ENCODE results near the gene YPEL1. TPM values are rescaled to one million over a fixed set of nuclear protein-coding genes. Genes with fewer than 3 reads are reported as not detected.
A peak's percentile ranks its signal among the peaks of the same experiment; 100 is the strongest.
"Not testable (repeated sequence)": the region's sequence is repeated elsewhere in the genome, so short reads cannot be mapped to it uniquely, and the experiment has no call there.

Gene YPEL1
- total RNA-seq, 2 donors from 2014 or later, result 2.5 to 4.4 TPM

DNA sequence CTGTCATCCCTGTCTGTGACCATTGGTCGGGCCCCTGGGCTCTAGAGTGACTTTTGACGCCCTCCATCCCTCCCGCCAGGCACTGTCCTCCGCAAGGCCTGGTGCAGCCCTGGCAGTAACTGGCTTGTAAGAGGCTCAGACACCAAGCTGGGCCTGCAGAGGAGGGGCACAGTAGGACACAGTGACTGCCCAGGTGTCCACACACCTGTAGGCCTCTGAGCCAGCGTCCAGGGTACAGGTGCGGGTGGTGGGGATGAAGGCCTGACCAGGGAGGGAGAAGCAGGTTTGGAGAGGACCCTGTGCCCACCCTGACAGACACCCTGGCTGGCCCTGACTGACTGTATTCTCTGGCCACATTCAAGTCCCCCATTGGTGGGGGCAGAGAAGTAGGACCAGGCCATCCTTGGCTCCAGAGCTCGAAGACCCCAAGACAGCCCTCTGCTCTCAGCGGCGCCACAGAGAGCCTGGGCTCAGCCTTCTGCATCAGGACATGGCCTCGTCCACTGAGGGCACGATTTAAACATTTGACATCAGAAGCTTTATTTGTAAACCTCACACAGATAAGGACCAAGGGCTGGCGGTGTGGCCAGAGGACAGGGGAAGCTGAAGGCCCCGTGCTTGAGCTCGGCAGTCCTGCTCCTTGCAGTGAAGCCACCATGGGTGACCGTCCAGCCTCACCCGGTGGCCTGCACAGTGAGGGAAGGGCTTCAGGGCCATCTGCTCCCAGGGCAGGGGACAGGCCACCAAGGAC, 38.4 kb downstream of the YPEL1 start:
- no peak for DNase-seq
- Mint-ChIP-seq H3K9me3 (no peaks in the 10 kb centered on the region), H3K27me3 (ENCODE audit: low read depth) (no peaks in the 10 kb centered on the region), H3K4me1 (ENCODE audit: low read depth) (no peaks in the 10 kb centered on the region), H3K36me3 (ENCODE audit: insufficient read depth in 2 of 2) (peaks cover 0 to 4% of the 10 kb centered on the region in 2 donors), H3K27ac (no peak overlapping the region), H3K4me3 (no peak overlapping the region)
- ATAC-seq (replicated peaks in 1 of 2), result no peak

DNA sequence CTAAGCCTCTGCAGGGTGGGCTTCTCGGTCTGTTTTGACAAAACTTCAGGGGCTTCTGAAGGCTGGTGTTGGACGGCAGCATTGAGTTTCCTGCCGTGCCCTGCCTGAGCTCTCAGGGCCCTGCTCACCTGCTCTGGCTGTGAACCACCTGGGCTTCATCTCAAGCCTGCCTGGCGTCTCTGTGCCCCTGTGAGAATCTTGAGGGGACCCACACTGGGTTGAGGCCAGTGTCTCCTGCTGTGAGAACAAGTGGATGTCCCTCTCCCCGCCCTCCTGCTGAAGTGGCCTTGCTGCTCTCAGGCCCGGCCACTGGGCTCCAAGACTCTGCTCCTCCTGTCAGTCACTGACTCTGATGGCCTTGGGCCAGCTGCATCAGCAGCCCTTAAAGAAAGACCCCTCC, 39.5 kb downstream of the YPEL1 start:
- DNase-seq (no peak), ATAC-seq (replicated peaks in 1 of 2) (no peak)
- Mint-ChIP-seq H3K27ac (peak overlapping the region; percentile 65), H3K4me1 (ENCODE audit: low read depth) (no peaks in the 10 kb centered on the region), H3K36me3 (ENCODE audit: insufficient read depth in 2 of 2) (peaks cover 0 to 7% of the 10 kb centered on the region in 2 donors), H3K9me3 (no peaks in the 10 kb centered on the region), H3K4me3 (no peak overlapping the region), H3K27me3 (ENCODE audit: low read depth) (no peaks in the 10 kb centered on the region)

DNA sequence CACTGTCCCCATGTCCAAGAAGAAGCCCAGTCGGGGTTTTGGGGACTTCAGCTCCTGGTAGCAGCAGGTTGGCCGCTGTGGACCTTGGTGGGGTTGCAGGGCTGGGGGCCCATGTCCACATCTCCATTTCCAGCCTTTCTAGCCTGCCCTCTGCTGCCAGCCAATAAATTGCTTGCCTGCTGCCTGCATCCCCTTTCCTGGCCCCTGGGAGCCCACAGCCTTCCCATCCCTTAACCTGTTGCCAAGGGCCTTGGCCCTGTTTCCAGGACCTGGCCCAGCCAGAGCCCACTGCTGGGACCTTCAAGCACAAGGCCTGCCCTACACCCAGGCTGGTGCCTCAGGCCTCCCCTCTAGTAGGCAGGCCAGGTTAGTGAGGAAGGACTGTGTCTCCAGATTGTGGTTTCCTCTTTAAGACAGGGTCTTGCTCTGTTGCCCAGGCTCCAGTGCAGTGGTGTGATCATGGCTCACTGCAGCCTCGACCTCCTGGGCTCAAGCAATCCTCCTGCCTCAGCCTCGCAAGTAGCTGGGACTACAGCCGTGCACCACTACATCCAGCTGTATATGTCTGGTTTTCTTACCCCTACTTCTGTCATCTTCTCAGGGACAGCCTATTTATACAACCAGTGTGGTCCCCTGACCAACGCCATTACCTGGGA, 40.0 kb downstream of the YPEL1 start:
- ATAC-seq (replicated peaks in 1 of 2) (no peak), DNase-seq (no peak)
- Mint-ChIP-seq H3K27ac (peak overlapping the region; percentile 65), H3K4me1 (ENCODE audit: low read depth) (peaks cover 3% of the 10 kb centered on the region), H3K4me3 (no peak overlapping the region), H3K27me3 (ENCODE audit: low read depth) (no peaks in the 10 kb centered on the region), H3K9me3 (no peaks in the 10 kb centered on the region), H3K36me3 (ENCODE audit: insufficient read depth in 2 of 2) (peaks cover 0 to 7% of the 10 kb centered on the region in 2 donors)

DNA sequence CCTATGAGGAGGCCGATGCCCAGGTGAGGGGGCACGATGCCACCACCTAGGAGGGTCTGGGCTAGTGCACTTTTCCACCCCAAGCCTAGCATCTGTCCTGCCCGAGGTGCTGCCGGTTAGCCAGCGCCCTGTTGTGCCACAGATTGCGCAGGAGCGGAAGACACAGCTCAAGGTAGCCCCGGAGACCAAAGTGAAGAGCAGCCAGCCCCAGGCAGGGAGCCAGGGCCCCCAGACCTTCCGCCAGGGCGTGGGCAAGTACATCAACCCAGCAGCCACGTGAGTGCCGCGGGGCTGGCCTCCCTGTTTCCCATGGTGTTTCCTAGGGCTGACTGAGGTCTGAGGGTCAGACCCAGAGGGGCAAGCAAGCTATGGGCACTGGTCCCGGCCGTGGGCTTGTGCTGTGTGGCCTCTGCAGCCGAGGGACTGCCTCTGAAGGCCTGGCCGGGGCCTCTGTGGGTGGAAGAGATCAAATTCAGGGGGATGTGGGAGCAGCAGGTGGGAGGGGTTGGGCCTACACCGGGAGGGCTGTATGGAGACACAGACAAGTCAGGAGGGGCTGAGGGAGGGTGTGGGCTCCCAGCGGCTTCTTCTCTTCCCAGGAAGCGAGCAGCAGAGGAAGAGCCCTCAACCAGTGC, 40.7 kb downstream of the YPEL1 start:
- H3K27ac Mint-ChIP-seq, result no peak overlapping the region
- no peaks in the 10 kb centered on the region for H3K9me3 Mint-ChIP-seq
- ATAC-seq (replicated peaks in 1 of 2) (no peak), DNase-seq (no peak)
- H3K36me3 Mint-ChIP-seq (ENCODE audit: insufficient read depth in 2 of 2), result peaks cover 0 to 7% of the 10 kb centered on the region in 2 donors
- peaks cover 10% of the 10 kb centered on the region for H3K4me1 Mint-ChIP-seq (ENCODE audit: low read depth)
- H3K4me3 Mint-ChIP-seq, result no peak overlapping the region
- H3K27me3 Mint-ChIP-seq (ENCODE audit: low read depth), result no peaks in the 10 kb centered on the region

DNA sequence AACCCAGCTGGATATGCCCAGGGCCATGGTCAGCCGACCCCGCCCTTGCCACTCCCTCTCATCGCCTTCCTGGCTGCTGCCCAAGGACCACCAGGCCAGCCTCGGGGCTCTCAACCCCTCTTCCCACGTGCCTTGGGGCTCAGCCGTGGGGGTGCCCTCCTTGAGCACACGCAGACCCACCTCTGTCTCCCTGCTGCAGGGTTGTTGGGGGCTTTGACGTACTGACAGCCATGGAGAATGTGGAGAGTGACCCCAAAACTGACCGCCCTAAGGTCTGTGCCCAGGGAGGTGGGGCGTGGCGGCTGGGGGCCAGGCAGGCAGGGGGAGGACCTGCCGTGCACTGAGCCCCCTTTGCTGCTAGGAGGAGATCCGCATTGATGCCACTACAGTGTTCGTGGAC, 41.2 kb downstream of the YPEL1 start:
- Mint-ChIP-seq H3K27me3 (ENCODE audit: low read depth) (no peaks in the 10 kb centered on the region), H3K9me3 (no peaks in the 10 kb centered on the region), H3K4me1 (ENCODE audit: low read depth) (peaks cover 15% of the 10 kb centered on the region), H3K4me3 (no peak overlapping the region), H3K36me3 (ENCODE audit: insufficient read depth in 2 of 2) (peaks cover 0 to 7% of the 10 kb centered on the region in 2 donors), H3K27ac (no peak overlapping the region)
- DNase-seq (no peak), ATAC-seq (replicated peaks in 1 of 2) (no peak)

DNA sequence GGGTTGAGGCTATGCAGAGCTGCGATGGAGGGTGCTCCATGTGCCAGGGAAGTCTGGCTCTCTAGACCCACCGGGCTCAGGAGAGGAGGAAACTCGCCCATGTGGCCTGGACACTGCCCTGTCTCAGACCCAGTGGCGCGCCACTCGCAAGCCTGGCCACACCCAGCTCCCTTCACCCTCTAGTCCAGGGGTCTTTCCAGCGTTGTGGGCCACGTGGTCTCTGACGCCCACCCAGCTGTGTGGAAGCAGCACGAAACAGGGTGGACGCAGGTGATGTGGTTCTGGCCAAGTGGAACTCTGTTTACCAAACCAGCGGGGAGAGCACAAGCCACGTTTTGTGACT, 41.6 kb downstream of the YPEL1 start:
- peaks cover 19% of the 10 kb centered on the region for H3K4me1 Mint-ChIP-seq (ENCODE audit: low read depth)
- H3K4me3 Mint-ChIP-seq, result no peak overlapping the region
- ATAC-seq (replicated peaks in 1 of 2) (no peak), DNase-seq (no peak)
- peaks cover 0 to 8% of the 10 kb centered on the region in 2 donors for H3K36me3 Mint-ChIP-seq (ENCODE audit: insufficient read depth in 2 of 2)
- no peaks in the 10 kb centered on the region for H3K9me3 Mint-ChIP-seq
- H3K27me3 Mint-ChIP-seq (ENCODE audit: low read depth), result no peaks in the 10 kb centered on the region
- no peak overlapping the region for H3K27ac Mint-ChIP-seq

DNA sequence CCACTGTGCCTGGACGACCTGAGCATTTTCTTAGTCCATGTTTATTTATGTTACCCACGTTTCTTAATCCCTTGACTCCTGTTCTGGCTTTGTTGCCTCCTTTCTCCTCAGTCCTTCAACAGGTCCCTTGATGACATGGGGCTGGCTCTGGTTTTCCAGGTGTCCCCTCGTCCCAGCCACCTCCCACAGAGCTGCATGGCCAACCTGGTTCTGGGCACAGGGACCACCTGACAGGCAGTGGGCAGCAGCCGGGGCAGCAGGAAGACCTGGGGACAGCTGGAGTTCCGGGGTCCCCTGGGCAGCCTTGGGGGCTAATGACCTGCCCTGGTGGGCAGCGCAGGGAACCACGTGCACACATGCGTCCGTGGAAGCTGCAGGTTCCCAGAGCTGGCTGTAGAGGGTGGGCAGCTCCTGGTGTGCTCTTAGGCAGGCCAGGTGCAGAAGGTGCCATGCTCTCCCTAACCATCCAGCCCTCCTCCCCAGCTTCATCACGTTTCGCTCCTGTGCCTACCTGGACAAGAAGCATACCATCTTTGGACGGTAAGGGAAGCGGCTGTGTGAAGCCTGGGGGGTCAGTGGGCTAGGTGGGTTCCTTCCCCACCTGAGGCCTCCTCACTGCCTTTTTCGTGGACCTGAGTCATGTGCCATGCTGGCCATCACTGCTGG, 42.1 kb downstream of the YPEL1 start:
- H3K4me3 Mint-ChIP-seq, result no peak overlapping the region
- H3K27ac Mint-ChIP-seq, result no peak overlapping the region
- DNase-seq (no peak), ATAC-seq (replicated peaks in 1 of 2) (no peak)
- no peaks in the 10 kb centered on the region for H3K27me3 Mint-ChIP-seq (ENCODE audit: low read depth)
- peaks cover 0 to 9% of the 10 kb centered on the region in 2 donors for H3K36me3 Mint-ChIP-seq (ENCODE audit: insufficient read depth in 2 of 2)
- peaks cover 22% of the 10 kb centered on the region for H3K4me1 Mint-ChIP-seq (ENCODE audit: low read depth)
- H3K9me3 Mint-ChIP-seq, result no peaks in the 10 kb centered on the region

DNA sequence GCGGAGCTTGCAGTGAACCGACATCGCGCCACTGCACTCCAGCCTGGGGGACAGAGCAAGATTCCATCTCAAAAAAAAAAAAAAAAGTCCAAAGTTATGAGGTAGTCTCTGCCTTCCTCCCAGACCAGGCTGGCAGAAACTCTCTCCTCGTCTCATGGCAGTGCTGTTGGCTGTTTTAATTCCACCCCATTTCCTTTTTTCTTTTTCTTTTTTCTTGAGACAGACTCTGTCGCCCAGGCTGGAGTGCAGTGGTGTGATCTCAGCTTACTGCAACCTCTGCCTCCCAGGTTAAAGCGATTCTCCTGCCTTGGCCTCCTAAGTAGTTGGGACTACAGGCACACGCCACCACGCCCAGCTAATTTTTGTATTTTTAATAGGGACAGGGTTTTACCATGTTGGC, 42.7 kb downstream of the YPEL1 start:
- H3K36me3 Mint-ChIP-seq (ENCODE audit: insufficient read depth in 2 of 2); H3K9me3 Mint-ChIP-seq; H3K4me3 Mint-ChIP-seq; ATAC-seq (replicated peaks in 1 of 2); DNase-seq; H3K27me3 Mint-ChIP-seq (ENCODE audit: low read depth); H3K27ac Mint-ChIP-seq: not testable (repeated sequence)
- peaks cover 22% of the 10 kb centered on the region for H3K4me1 Mint-ChIP-seq (ENCODE audit: low read depth)

DNA sequence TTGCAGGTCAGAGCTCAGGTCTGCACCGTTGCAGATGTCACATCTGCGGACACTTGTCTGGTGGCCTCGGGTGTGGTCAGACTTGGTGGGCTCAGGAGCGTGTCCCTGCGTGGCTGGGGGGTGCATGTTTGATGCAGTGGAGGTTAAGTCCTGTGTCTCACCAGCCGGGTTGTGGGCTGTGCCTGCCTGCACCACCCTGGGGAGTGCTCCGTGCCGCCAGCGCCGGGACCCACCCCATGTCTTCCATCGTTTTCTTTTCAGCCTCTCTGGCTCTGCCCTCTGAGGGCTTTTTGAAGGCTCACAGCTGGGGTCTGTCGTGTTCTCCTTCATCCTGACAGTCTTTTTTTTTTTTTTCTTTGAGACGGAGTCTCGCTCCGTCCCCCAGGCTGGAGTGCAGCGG, 43.8 kb downstream of the YPEL1 start:
- Mint-ChIP-seq H3K9me3 (no peaks in the 10 kb centered on the region), H3K27ac (no peak overlapping the region), H3K4me1 (ENCODE audit: low read depth) (peaks cover 22% of the 10 kb centered on the region), H3K4me3 (no peak overlapping the region), H3K36me3 (ENCODE audit: insufficient read depth in 2 of 2) (peaks cover 0 to 9% of the 10 kb centered on the region in 2 donors), H3K27me3 (ENCODE audit: low read depth) (no peaks in the 10 kb centered on the region)
- ATAC-seq (replicated peaks in 1 of 2) (no peak), DNase-seq (no peak)

DNA sequence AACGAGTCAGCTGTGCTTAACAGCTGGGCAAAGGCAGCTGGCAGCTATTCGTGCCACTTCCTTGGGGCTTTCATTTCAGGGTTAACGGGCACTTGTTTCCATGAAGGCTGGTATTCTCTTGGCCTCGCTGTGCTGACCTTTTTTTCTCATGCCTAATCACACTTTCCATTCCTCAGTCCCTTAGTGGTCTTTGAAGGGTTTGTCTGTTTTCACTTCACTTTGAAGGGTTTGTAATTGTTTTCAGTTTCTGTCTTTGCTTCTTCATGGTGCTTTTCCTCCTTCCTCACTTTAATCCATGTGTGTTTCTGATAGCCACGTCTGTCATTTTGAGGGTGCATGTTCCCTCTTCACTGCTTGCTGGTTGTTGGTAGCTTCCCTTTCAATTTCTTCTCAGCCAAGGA, 45.2 kb downstream of the YPEL1 start:
- DNase-seq, result no peak
- H3K9me3 Mint-ChIP-seq, result no peaks in the 10 kb centered on the region
- H3K4me3 Mint-ChIP-seq, result peak overlapping the region in 1 of 2 donors; percentile 9
- H3K36me3 Mint-ChIP-seq (ENCODE audit: insufficient read depth in 2 of 2), result peaks cover 0 to 5% of the 10 kb centered on the region in 2 donors
- peak; percentile 55 to 65 for ATAC-seq (replicated peaks in 1 of 2)
- H3K27me3 Mint-ChIP-seq (ENCODE audit: low read depth), result no peaks in the 10 kb centered on the region
- H3K27ac Mint-ChIP-seq, result peak overlapping the region; percentile 23
- peaks cover 22% of the 10 kb centered on the region for H3K4me1 Mint-ChIP-seq (ENCODE audit: low read depth)

DNA sequence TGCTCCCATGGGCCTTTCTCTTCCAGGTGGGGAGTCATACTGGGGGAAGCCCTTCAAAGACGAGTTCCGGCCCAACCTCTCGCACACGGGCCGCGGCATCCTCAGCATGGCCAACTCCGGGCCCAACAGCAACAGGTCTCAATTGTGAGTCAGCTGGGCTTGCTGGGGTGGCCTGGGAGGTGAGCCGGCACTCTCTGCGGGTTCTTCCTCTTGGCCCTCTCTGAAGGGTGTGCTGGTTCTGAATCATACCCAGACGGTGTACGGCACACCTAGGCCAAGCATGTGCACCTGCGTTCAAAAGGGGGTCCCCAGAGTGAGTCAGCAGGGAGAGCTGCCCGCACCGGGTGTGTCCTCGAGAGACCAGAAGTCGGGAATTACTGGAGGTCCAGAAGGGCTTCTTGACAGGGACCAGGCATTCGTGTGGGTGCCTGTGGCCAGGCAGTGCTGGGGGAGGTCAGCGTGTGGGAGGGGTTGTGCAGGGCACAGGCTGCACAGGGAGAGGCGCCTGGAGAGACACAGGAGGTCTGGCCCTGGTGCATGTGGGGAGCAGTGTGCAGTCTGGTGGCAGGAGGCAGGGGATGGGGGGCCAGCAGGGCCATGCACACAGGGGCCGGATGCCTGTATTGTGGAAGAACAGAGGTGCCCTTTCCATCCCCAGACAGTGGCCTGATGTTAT, 46.8 kb downstream of the YPEL1 start:
- no peak for DNase-seq
- Mint-ChIP-seq H3K27me3 (ENCODE audit: low read depth) (no peaks in the 10 kb centered on the region), H3K36me3 (ENCODE audit: insufficient read depth in 2 of 2) (peaks cover 0 to 5% of the 10 kb centered on the region in 2 donors), H3K4me3 (no peak overlapping the region), H3K4me1 (ENCODE audit: low read depth) (peaks cover 22% of the 10 kb centered on the region), H3K27ac (no peak overlapping the region), H3K9me3 (no peaks in the 10 kb centered on the region)
- ATAC-seq (replicated peaks in 1 of 2), result no peak

DNA sequence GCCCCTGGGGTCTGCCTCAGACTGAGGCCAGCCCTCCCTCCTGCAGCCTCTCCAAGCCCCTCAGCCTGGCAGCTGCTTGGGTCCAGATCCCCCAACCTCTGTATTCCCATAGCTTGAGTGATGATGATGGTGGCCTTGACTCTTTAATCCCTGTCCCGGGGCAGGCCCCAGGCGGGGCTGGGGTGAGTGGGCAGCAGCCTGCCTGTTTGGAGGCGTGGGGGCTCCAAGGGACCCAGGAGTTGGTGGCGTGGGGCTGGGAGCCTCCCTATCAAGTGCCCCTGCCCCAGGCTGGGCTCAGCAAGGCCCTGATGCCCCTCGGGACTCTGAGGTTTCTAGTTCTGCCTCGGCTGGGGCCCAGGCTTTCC, 47.3 kb downstream of the YPEL1 start:
- H3K27ac Mint-ChIP-seq, result no peak overlapping the region
- ATAC-seq (replicated peaks in 1 of 2), result no peak
- H3K9me3 Mint-ChIP-seq, result no peaks in the 10 kb centered on the region
- peaks cover 0 to 5% of the 10 kb centered on the region in 2 donors for H3K36me3 Mint-ChIP-seq (ENCODE audit: insufficient read depth in 2 of 2)
- H3K4me1 Mint-ChIP-seq (ENCODE audit: low read depth), result peaks cover 22% of the 10 kb centered on the region
- DNase-seq, result no peak
- no peak overlapping the region for H3K4me3 Mint-ChIP-seq
- no peaks in the 10 kb centered on the region for H3K27me3 Mint-ChIP-seq (ENCODE audit: low read depth)

Data from activated T-cell treated with anti-CD3 and anti-CD28 coated beads, Interleukin-2, amount 50 U/mL, for 72 hours (primary cell).